Measurements from ENCODE around the gene OR12D1.
A peak's percentile ranks its signal among the peaks of the same experiment; 100 is the strongest.
"Not testable (repeated sequence)": the region's sequence is repeated elsewhere in the genome, so short reads cannot be mapped to it uniquely, and the experiment has no call there.

The OR12D1 gene

GRCh38 chr6:29414588-29414987 lies at the start of gene OR12D1:
TSS of gene OR12D1 (plus strand) at chr6:29414928.
- DNase-seq = no peak

DNA sequence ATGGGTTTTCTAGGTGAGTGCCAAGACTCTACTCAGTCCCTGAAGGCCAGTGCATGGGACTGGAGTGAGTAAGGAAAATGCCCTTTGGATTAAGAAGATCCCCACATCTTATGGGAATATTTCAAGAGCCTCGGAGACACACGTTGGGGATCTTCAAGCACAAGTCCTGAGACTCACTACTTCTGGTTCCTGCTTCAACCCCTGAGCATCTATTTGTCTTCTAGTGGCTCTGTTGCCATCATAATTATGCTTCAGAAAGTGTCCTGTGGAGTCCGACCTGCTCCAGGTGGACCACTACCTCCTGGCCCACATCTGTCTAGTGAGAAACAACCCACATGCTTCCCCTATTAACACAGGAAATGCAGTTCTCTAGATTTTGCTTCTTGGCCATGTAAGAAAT lies 46.0 kb upstream of the OR12D1 start, which contains the start of gene OR5V1:
Gene OR5V1, minus strand, starts transcription at position 101 of the 400 bp plus-strand sequence. CDS start 12,670 bp downstream, outside the sequence.
- no peak for DNase-seq

- no peak for DNase-seq
Measured at GRCh38 chr6:29375191-29375590, 39.5 kb upstream of the OR12D1 start, which contains the start of gene OR12D3. TSS of gene OR12D3 (minus strand) at chr6:29375291. CDS start at chr6:29375287, 4 bp downstream.

DNA sequence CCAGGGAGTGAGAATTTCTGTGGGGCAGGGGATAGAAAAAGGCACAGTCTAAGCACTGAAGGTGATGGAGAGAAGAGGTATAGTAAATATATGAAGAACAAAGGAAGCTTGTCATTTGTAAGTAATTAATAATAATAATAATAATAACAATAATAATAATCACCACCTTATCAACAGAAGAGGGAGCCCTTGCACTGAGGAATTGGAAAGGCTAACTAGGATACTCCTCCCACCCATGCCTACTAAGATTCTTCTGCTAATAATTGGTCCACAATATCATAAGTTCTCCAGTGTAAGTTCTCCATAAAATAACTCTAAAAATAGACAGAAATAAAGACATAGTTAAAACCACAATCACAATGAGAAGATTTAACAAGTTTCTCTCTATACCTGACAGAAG lies 38.7 kb upstream of the OR12D1 start:
- DNase-seq = no peak

GRCh38 chr6:29388533-29388932 lies 26.2 kb upstream of the OR12D1 start:
- no peak for DNase-seq

GRCh38 chr6:29395331-29395730 lies 19.4 kb upstream of the OR12D1 start, which contains the start of gene OR12D2:
TSS of gene OR12D2 (plus strand) at chr6:29395631. CDS start at chr6:29396700, 1,069 bp downstream.
- DNase-seq = no peak

GRCh38 chr6:29399525-29399924 lies 15.2 kb upstream of the OR12D1 start:
- DNase-seq = no peak

DNA sequence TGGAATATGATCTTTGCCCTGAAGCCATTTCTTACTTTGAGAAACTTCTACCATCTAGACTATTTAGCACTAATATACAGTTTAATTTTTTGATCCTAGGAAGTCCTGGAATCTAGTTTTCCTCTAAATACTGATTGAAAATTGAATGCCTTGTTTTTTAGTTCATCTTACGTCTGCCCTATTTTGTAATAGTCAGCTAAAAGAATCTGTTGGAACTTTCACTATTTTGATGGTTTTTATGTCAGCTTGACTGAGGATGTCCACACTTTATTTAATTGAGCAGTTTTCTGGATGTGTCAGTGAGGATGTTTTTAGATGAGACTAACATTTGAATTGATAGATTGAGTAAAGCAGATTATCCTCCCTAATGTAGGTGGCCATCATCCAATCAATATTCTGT lies 10.9 kb upstream of the OR12D1 start:
- DNase-seq = no peak

DNA sequence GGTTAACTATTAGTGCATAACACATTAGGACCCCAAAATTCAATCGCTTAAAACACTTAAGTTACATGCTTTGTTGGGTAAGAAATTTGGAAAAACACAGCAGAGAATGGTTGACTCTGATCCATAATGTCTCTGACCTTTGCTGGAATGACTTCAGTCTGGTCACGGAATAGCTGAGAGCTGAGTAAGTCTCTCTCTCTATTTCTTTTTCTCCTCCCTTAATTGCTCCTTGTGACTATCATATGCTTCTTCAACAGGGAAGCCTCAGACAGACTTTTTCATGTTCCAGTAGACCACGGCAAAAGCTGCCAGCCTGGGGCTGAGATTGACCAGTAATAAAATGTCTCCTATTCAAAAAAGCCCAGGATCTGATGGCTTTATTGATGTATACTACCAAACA lies 4.8 kb downstream of the OR12D1 start:
- no peak for DNase-seq

GRCh38 chr6:29424168-29424567 lies 9.4 kb downstream of the OR12D1 start:
- DNase-seq = no peak

- DNase-seq = no peak
Measured at GRCh38 chr6:29424575-29424974, 9.8 kb downstream of the OR12D1 start.

DNA sequence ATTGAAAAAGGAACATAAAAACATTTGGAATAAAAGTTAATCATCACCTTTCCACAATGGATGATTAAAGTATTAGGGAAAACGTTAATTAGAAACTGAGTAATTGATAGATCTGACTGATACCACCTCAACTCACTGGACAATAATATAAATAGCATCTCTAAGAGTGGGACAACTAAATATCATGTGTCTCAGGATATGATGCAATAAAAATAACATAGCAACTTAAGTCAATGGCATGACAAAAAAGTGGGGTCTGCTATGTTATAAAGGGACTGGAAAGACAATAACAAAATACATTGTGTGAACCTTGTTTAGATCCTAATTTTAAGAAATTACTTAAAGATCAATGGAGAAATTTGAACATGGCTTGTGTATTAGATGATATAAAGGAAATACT lies 10.3 kb downstream of the OR12D1 start:
- DNase-seq = no peak

GRCh38 chr6:29426654-29427053 lies 11.9 kb downstream of the OR12D1 start:
- no peak for DNase-seq

DNA sequence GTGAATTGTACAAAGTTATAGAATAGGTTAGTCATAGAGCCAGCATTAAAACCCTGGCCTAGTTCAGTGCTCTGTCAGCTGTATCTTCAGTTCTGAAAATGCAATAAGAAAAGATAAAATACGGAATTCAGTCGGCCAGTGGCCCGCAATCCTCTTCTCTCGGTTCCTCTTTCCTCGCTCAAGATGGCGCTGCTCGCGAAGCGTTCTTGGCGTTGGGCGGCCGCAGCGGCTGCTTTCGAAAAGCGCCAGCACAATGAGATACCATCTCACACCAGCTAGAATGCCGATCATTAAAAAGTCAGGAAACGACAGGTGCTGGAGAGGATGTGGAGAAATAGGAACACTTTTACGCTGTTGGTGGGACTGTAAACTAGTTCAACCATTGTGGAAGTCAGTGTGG lies 22.0 kb downstream of the OR12D1 start:
- DNase-seq = peak; percentile 22

- DNase-seq = no peak
Measured at GRCh38 chr6:29439006-29439405, 24.3 kb downstream of the OR12D1 start, which contains the start of gene OR10C1. TSS of gene OR10C1 (plus strand) at chr6:29439306. CDS start at chr6:29440016, 710 bp downstream.

GRCh38 chr6:29442719-29443118 lies 28.0 kb downstream of the OR12D1 start:
- no peak for DNase-seq

- DNase-seq = not testable (repeated sequence)
Measured at GRCh38 chr6:29444031-29444430, 29.3 kb downstream of the OR12D1 start.

DNA sequence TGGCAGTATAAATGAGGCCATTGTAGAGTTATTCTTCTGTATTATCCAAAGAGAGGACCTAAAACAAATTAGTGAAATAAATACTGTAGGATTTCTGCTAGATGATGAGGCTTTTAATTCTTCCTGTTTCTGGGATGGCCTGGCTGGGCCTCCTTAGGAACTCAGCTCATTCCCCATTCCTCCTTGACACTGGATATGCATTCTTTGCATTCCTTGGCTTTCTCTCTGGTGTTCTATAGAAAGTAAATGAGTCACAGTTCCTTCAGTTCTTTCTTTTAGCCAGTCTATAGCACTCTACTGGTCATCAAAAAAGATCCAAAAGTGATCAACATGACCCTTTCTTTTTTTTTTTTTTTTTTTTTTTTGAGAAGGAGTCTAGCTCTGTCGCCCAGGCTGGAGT lies 32.9 kb downstream of the OR12D1 start:
- no peak for DNase-seq

- DNase-seq = no peak
Measured at GRCh38 chr6:29451471-29452193, 36.9 kb downstream of the OR12D1 start.

DNA sequence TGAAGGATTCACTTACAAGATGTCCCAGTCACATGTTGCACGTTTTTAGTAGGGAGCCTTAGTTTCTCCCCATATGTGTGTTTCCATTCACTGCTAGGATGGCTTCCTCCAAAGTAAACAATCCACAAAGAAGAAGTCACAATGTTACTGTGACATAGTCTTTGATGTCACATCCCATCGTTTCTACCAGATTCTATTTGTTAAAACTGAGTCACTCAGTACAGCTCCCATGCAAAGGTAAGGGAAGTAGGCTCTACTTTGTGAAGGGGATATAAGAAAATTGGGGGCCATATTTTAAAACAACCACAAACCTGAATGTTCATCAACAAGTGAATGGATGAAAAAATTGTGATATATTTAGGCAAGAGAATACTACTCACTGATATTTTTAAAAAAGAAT lies 42.2 kb downstream of the OR12D1 start, which contains the start of the genes OR11A1 and OR2H1:
Gene OR11A1, minus strand, starts transcription at position 101 of the 400 bp plus-strand sequence. CDS start 29,430 bp downstream, outside the sequence.
Gene OR2H1, plus strand, starts transcription at position 185 of the 400 bp plus-strand sequence. CDS start 4,615 bp downstream, outside the sequence.
- DNase-seq = no peak

DNA sequence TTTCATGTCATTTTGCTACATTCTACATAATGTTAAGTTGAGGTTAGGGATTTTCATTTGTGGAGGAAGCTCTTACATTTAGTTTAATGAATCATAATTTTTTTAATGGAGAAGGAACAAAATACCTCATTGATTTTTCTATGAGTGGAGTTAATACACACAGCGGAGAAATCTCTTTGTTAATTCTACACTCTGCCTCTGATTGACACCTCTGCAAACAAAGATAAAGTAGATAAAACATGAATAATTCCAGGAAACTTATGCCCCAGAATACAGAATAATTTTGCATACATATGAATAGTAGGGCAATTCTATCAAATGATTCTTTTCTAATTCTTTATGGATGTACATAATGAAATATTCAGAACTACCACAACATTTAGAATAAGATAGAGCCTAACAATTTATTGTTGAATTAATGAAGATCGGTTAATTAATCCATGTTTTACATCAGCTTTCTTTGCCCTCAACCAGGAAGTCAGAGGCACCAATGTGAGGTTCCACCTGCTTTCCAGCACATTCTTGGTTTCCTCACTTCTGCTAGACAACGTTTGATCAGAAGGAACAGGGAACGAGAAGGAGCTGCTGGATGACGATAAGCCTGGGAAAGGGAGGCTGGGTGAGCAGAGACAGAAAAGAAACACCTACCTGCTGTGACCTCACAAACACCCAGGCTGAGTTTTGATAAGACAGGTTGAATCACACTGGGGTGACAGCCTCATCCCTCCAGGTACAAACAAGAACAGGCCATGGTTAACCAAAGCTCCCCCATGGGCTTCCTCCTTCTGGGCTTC lies 46.5 kb downstream of the OR12D1 start:
- no peak for DNase-seq

DNA sequence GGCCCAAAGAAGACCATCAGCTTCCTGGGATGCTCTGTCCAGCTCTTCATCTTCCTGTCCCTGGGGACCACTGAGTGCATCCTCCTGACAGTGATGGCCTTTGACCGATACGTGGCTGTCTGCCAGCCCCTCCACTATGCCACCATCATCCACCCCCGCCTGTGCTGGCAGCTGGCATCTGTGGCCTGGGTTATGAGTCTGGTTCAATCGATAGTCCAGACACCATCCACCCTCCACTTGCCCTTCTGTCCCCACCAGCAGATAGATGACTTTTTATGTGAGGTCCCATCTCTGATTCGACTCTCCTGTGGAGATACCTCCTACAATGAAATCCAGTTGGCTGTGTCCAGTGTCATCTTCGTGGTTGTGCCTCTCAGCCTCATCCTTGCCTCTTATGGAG lies 47.3 kb downstream of the OR12D1 start:
- DNase-seq = no peak

DNA sequence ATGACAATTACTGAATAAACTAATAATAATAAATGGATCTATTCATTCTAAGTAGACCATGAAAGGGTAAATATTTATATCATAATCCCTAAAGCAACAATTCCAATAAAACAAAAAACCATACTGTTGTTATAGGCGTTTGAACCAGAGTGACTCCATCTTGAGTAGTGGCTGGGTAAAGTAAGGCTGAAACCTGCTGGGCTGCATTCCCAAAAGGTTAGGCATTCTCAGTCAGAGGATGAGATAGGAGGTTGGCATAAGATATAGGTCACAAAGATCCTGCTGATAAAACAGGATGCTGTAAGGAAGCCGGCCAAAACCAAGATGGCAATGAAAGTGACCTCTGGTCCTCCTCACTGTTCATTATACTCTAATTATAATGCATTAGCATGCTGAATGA lies 50.6 kb downstream of the OR12D1 start:
- no peak for DNase-seq

- DNase-seq = no peak
Measured at GRCh38 chr6:29465801-29466200, 51.1 kb downstream of the OR12D1 start.

Data from NCI-H1105 treated with DMSO at 0.1 percent for 48 hours (cell line).